ENCODE measurements around the gene VASH1.
"Not testable (repeated sequence)": the region's sequence is repeated elsewhere in the genome, so short reads cannot be mapped to it uniquely, and the experiment has no call there.

Gene VASH1

GRCh38 chr14:76721506-76721905 is 39.8 kb upstream of the VASH1 start:
- H3K79me1 ChIP-seq (ENCODE audit: low read length); H3K18ac ChIP-seq (ENCODE audit: low read length); H2BK120ac ChIP-seq (ENCODE audit: low read depth, low read length); DNase-seq; H2BK5ac ChIP-seq (ENCODE audit: low read length); H2BK15ac ChIP-seq (replicated peaks; ENCODE audit: low read depth); H2AK5ac ChIP-seq (ENCODE audit: low read length); H3K9ac ChIP-seq (ENCODE audit: low read length); H4K8ac ChIP-seq (ENCODE audit: low read depth, low read length); H3K56ac ChIP-seq (ENCODE audit: low read length); H3K23ac ChIP-seq (ENCODE audit: low read length); H3K4me1 ChIP-seq (ENCODE audit: control insufficient read depth, low read depth, low read length); H3K27ac ChIP-seq (ENCODE audit: low read depth, low read length); H3K4ac ChIP-seq (ENCODE audit: low read depth, low read length); H3K27me3 ChIP-seq (ENCODE audit: insufficient read depth, low read length, poor library complexity); H3K79me2 ChIP-seq (ENCODE audit: control insufficient read depth, insufficient read depth, low read length); H4K5ac ChIP-seq (ENCODE audit: low read length); H3K4me2 ChIP-seq (ENCODE audit: low read length); H3K36me3 ChIP-seq (ENCODE audit: control insufficient read depth, insufficient read depth, low read length); H3K4me3 ChIP-seq (ENCODE audit: low read length): not testable (repeated sequence)
- WGBS (ENCODE audit: extremely low coverage, insufficient coverage, low lambda C conversion rate) = no CpG with 5 or more reads among the region's 11 CpGs

- Histone ChIP-seq H2BK120ac (ENCODE audit: low read depth, low read length) (no peak overlapping the region), H3K4me1 (ENCODE audit: control insufficient read depth, low read depth, low read length) (no peaks in the 10 kb centered on the region), H3K27me3 (ENCODE audit: insufficient read depth, low read length, poor library complexity) (no peaks in the 10 kb centered on the region), H2AK5ac (ENCODE audit: low read length) (no peak overlapping the region), H3K4ac (ENCODE audit: low read depth, low read length) (no peak overlapping the region), H2BK15ac (replicated peaks; ENCODE audit: low read depth) (no peak overlapping the region), H4K5ac (ENCODE audit: low read length) (no peak overlapping the region), H3K56ac (ENCODE audit: low read length) (no peak overlapping the region), H2BK5ac (ENCODE audit: low read length) (no peak overlapping the region), H3K23ac (ENCODE audit: low read length) (no peak overlapping the region), H3K79me1 (ENCODE audit: low read length) (no peaks in the 10 kb centered on the region), H4K8ac (ENCODE audit: low read depth, low read length) (no peak overlapping the region), H3K36me3 (ENCODE audit: control insufficient read depth, insufficient read depth, low read length) (no peaks in the 10 kb centered on the region), H3K27ac (ENCODE audit: low read depth, low read length) (no peak overlapping the region), H3K4me2 (ENCODE audit: low read length) (no peak overlapping the region), H3K18ac (ENCODE audit: low read length) (no peak overlapping the region), H3K9ac (ENCODE audit: low read length) (no peak overlapping the region), H3K79me2 (ENCODE audit: control insufficient read depth, insufficient read depth, low read length) (no peaks in the 10 kb centered on the region), H3K4me3 (ENCODE audit: low read length) (no peak overlapping the region)
- no CpG with 5 or more reads among the region's 8 CpGs for WGBS (ENCODE audit: extremely low coverage, insufficient coverage, low lambda C conversion rate)
- no peak for DNase-seq
Measured at GRCh38 chr14:76724651-76725550, 36.4 kb upstream of the VASH1 start.

DNA sequence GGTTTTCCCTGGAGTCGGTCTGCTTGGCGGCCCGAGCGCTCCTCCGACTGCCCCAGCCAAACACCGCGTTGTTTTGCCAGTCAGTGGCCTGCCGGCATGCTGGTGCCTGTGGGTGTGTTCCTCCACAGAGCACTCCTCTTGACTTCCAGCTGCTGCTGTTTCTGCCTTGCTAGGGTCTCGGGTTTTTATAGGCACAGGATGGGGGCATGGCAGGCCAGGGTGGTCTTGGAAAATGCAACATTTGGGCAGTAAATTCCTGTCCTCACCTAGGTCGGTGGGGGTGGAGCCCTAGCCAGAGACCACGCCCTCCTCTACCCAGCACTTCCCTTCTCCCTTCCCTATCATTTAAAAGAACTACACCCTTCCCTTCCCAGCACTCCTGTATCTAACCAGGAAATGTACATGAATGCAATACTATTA is 34.7 kb upstream of the VASH1 start:
- WGBS (ENCODE audit: extremely low coverage, insufficient coverage, low lambda C conversion rate) = no CpG with 5 or more reads among the region's 11 CpGs
- H3K79me2 ChIP-seq (ENCODE audit: control insufficient read depth, insufficient read depth, low read length) = no peaks in the 10 kb centered on the region
- peak overlapping the region; percentile 8 for H3K56ac ChIP-seq (ENCODE audit: low read length)
- no peak overlapping the region for H4K5ac ChIP-seq (ENCODE audit: low read length)
- H3K27ac ChIP-seq (ENCODE audit: low read depth, low read length) = no peak overlapping the region
- H2BK15ac ChIP-seq (replicated peaks; ENCODE audit: low read depth) = no peak overlapping the region
- no peak overlapping the region for H4K8ac ChIP-seq (ENCODE audit: low read depth, low read length)
- peak overlapping the region; percentile 17 for H3K9ac ChIP-seq (ENCODE audit: low read length)
- H3K18ac ChIP-seq (ENCODE audit: low read length) = no peak overlapping the region
- no peak overlapping the region for H3K4ac ChIP-seq (ENCODE audit: low read depth, low read length)
- H3K27me3 ChIP-seq (ENCODE audit: insufficient read depth, low read length, poor library complexity) = no peaks in the 10 kb centered on the region
- H2BK120ac ChIP-seq (ENCODE audit: low read depth, low read length) = no peak overlapping the region
- peak; percentile 21 for DNase-seq
- no peak overlapping the region for H2BK5ac ChIP-seq (ENCODE audit: low read length)
- H3K23ac ChIP-seq (ENCODE audit: low read length) = no peak overlapping the region
- no peaks in the 10 kb centered on the region for H3K79me1 ChIP-seq (ENCODE audit: low read length)
- H2AK5ac ChIP-seq (ENCODE audit: low read length) = no peak overlapping the region
- H3K4me2 ChIP-seq (ENCODE audit: low read length) = no peak overlapping the region
- H3K4me3 ChIP-seq (ENCODE audit: low read length) = no peak overlapping the region
- no peaks in the 10 kb centered on the region for H3K36me3 ChIP-seq (ENCODE audit: control insufficient read depth, insufficient read depth, low read length)
- no peaks in the 10 kb centered on the region for H3K4me1 ChIP-seq (ENCODE audit: control insufficient read depth, low read depth, low read length)

DNA sequence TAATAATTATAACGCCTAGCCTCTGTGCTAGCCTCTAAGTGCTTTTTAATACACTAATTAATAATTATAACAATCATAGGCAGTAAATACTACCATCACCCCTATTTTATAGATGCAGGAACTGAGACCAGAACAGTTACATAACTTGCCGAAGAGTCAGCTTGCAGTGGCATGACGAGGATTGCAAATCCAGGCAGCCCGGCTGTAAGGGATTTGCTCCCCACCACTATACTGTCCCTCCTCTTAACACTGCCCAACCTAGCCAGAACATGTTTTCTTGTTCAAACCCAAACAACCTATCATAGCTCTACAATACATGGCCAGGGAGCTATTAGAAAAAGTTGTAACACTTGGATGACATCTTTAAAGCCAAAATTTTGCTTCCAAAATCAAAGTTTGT is 33.9 kb upstream of the VASH1 start:
- H3K4me3 ChIP-seq (ENCODE audit: low read length) = no peak overlapping the region
- H3K27ac ChIP-seq (ENCODE audit: low read depth, low read length) = no peak overlapping the region
- H3K36me3 ChIP-seq (ENCODE audit: control insufficient read depth, insufficient read depth, low read length) = no peaks in the 10 kb centered on the region
- H3K56ac ChIP-seq (ENCODE audit: low read length) = no peak overlapping the region
- H4K5ac ChIP-seq (ENCODE audit: low read length) = no peak overlapping the region
- H3K27me3 ChIP-seq (ENCODE audit: insufficient read depth, low read length, poor library complexity) = no peaks in the 10 kb centered on the region
- no CpG with 5 or more reads among the region's 4 CpGs for WGBS (ENCODE audit: extremely low coverage, insufficient coverage, low lambda C conversion rate)
- H3K4me2 ChIP-seq (ENCODE audit: low read length) = no peak overlapping the region
- no peaks in the 10 kb centered on the region for H3K79me1 ChIP-seq (ENCODE audit: low read length)
- H2BK15ac ChIP-seq (replicated peaks; ENCODE audit: low read depth) = no peak overlapping the region
- H3K18ac ChIP-seq (ENCODE audit: low read length) = no peak overlapping the region
- no peak overlapping the region for H4K8ac ChIP-seq (ENCODE audit: low read depth, low read length)
- H2BK120ac ChIP-seq (ENCODE audit: low read depth, low read length) = no peak overlapping the region
- H3K23ac ChIP-seq (ENCODE audit: low read length) = no peak overlapping the region
- no peak for DNase-seq
- no peaks in the 10 kb centered on the region for H3K79me2 ChIP-seq (ENCODE audit: control insufficient read depth, insufficient read depth, low read length)
- no peak overlapping the region for H3K4ac ChIP-seq (ENCODE audit: low read depth, low read length)
- H2BK5ac ChIP-seq (ENCODE audit: low read length) = no peak overlapping the region
- no peaks in the 10 kb centered on the region for H3K4me1 ChIP-seq (ENCODE audit: control insufficient read depth, low read depth, low read length)
- no peak overlapping the region for H2AK5ac ChIP-seq (ENCODE audit: low read length)
- H3K9ac ChIP-seq (ENCODE audit: low read length) = no peak overlapping the region

DNA sequence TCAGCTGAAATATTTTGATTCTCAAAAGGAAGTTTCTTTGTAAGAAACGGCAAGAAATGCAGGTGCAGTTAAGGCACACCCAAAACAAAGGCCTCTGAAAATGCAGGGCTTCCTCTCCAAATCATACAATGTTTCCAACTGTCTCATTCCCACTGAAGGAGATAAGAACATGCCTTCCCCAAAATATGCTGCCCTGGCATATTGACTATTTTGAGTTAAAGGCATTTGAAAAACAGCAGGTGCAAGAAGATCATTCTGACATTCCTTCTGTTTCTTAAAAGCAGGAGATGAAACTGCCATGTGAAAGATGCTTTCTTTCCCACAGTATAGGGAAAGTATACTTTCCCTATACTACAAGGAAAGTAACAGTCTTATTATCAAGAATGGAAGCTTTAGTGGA is 33.4 kb upstream of the VASH1 start:
- Histone ChIP-seq H3K4me3 (ENCODE audit: low read length) (no peak overlapping the region), H3K36me3 (ENCODE audit: control insufficient read depth, insufficient read depth, low read length) (no peaks in the 10 kb centered on the region), H3K9ac (ENCODE audit: low read length) (no peak overlapping the region), H3K56ac (ENCODE audit: low read length) (no peak overlapping the region), H3K27ac (ENCODE audit: low read depth, low read length) (no peak overlapping the region), H2AK5ac (ENCODE audit: low read length) (no peak overlapping the region), H2BK5ac (ENCODE audit: low read length) (no peak overlapping the region), H3K79me1 (ENCODE audit: low read length) (no peaks in the 10 kb centered on the region), H3K18ac (ENCODE audit: low read length) (no peak overlapping the region), H4K5ac (ENCODE audit: low read length) (no peak overlapping the region), H3K4ac (ENCODE audit: low read depth, low read length) (no peak overlapping the region), H3K79me2 (ENCODE audit: control insufficient read depth, insufficient read depth, low read length) (no peaks in the 10 kb centered on the region), H2BK120ac (ENCODE audit: low read depth, low read length) (no peak overlapping the region), H4K8ac (ENCODE audit: low read depth, low read length) (no peak overlapping the region), H3K27me3 (ENCODE audit: insufficient read depth, low read length, poor library complexity) (no peaks in the 10 kb centered on the region), H3K23ac (ENCODE audit: low read length) (no peak overlapping the region), H2BK15ac (replicated peaks; ENCODE audit: low read depth) (no peak overlapping the region), H3K4me1 (ENCODE audit: control insufficient read depth, low read depth, low read length) (no peaks in the 10 kb centered on the region), H3K4me2 (ENCODE audit: low read length) (no peak overlapping the region)
- no CpG with 5 or more reads among the region's 1 CpG for WGBS (ENCODE audit: extremely low coverage, insufficient coverage, low lambda C conversion rate)
- no peak for DNase-seq

GRCh38 chr14:76729258-76729657 is 32.0 kb upstream of the VASH1 start:
- Histone ChIP-seq H2AK5ac (ENCODE audit: low read length) (no peak overlapping the region), H3K27me3 (ENCODE audit: insufficient read depth, low read length, poor library complexity) (no peaks in the 10 kb centered on the region), H3K23ac (ENCODE audit: low read length) (no peak overlapping the region), H3K4me2 (ENCODE audit: low read length) (no peak overlapping the region), H2BK15ac (replicated peaks; ENCODE audit: low read depth) (no peak overlapping the region), H2BK5ac (ENCODE audit: low read length) (no peak overlapping the region), H3K79me1 (ENCODE audit: low read length) (no peaks in the 10 kb centered on the region), H4K5ac (ENCODE audit: low read length) (no peak overlapping the region), H3K56ac (ENCODE audit: low read length) (no peak overlapping the region), H3K18ac (ENCODE audit: low read length) (no peak overlapping the region), H4K8ac (ENCODE audit: low read depth, low read length) (no peak overlapping the region), H3K4me3 (ENCODE audit: low read length) (no peak overlapping the region), H3K9ac (ENCODE audit: low read length) (no peak overlapping the region), H3K4me1 (ENCODE audit: control insufficient read depth, low read depth, low read length) (no peaks in the 10 kb centered on the region), H3K79me2 (ENCODE audit: control insufficient read depth, insufficient read depth, low read length) (no peaks in the 10 kb centered on the region), H3K27ac (ENCODE audit: low read depth, low read length) (no peak overlapping the region), H2BK120ac (ENCODE audit: low read depth, low read length) (no peak overlapping the region), H3K36me3 (ENCODE audit: control insufficient read depth, insufficient read depth, low read length) (no peaks in the 10 kb centered on the region), H3K4ac (ENCODE audit: low read depth, low read length) (no peak overlapping the region)
- DNase-seq = no peak
- no CpG with 5 or more reads among the region's 2 CpGs for WGBS (ENCODE audit: extremely low coverage, insufficient coverage, low lambda C conversion rate)
